Activated CD4-positive, alpha-beta memory T cell treated with anti-CD3 and anti-CD28 coated beads for 36 hours (primary cell): ENCODE results near the gene VTI1A. TPM values are rescaled to one million over a fixed set of nuclear protein-coding genes. Genes with fewer than 3 reads are reported as not detected.

Source experiments
- CTCF ChIA-PET: fragments of 350-600 bp; sonication (Branson Sonifier 250); formaldehyde crosslinking; loops from one replicate; lab custom pipeline; 2021; ENCODE audit warnings: antibody characterized with exemption, inconsistent platforms; lab: Charles Lee
- POLR2A ChIA-PET: fragments of 350-600 bp; sonication (Branson Sonifier 250); formaldehyde crosslinking; loops from one replicate; lab custom pipeline; 2021; ENCODE audit warnings: antibody characterized with exemption; lab: Charles Lee
- DNase-seq: peaks from one replicate; pipeline ENCODE4 v3.0.0-alpha.2; 2020
- H3K27ac Mint-ChIP-seq: one replicate; pipeline ENCODE4 v1.8.0; 2021; ENCODE audit warnings: mixed read lengths
- H3K27me3 Mint-ChIP-seq: one replicate; pipeline ENCODE4 v1.8.0; 2021; ENCODE audit warnings: mixed read lengths
- H3K36me3 Mint-ChIP-seq: one replicate; pipeline ENCODE4 v1.8.0; 2021; ENCODE audit warnings: mixed read lengths
- H3K4me1 Mint-ChIP-seq: one replicate; pipeline ENCODE4 v1.8.0; 2021; ENCODE audit warnings: low read depth, mixed read lengths
- H3K4me3 Mint-ChIP-seq: one replicate; pipeline ENCODE4 v1.8.0; 2021; ENCODE audit warnings: mild to moderate bottlenecking, mixed read lengths
- H3K9me3 Mint-ChIP-seq: one replicate; pipeline ENCODE4 v1.8.0; 2021; ENCODE audit warnings: mixed read lengths
- intact Hi-C: fragments of 100-400 bp; cut with micrococcal nuclease; formaldehyde crosslinking; loops from one replicate; pipeline ENCODE4 v1.15.1; 2023
- total RNA-seq, 2 experiments: library from RNA; stranded (reverse); gene quantifications; one replicate each; pipeline ENCODE4 v1.2.3, GENCODE V29; 2021

The VTI1A gene
- total RNA-seq, 2 experiments from 2014 or later: 24.3 to 24.5 TPM

GRCh38 chr10:112603062-112603461 is 156.0 kb downstream of the VTI1A start:
- no peaks in the 10 kb centered on the region for H3K27me3 Mint-ChIP-seq
- no peaks in the 10 kb centered on the region for H3K4me1 Mint-ChIP-seq
- ChIA-PET CTCF (interaction anchor here (1.4 kb wide), 1 partner anchor 465 kb away, joined by 4 read pairs; no protein-coding TSS in a partner anchor), POLR2A (no interaction called here)
- DNase-seq: no peak
- H3K9me3 Mint-ChIP-seq: no peaks in the 10 kb centered on the region
- no peak overlapping the region for H3K4me3 Mint-ChIP-seq
- peaks cover 12% of the 10 kb centered on the region for H3K36me3 Mint-ChIP-seq
- H3K27ac Mint-ChIP-seq: no peak overlapping the region
- intact Hi-C loops: no loop called here

- no peak overlapping the region for H3K27ac Mint-ChIP-seq
- POLR2A ChIA-PET: interaction anchor here (0.5 kb wide), 1 partner anchor 1698 kb away, joined by 5 read pairs; no protein-coding TSS in a partner anchor
- H3K9me3 Mint-ChIP-seq: no peaks in the 10 kb centered on the region
- H3K4me1 Mint-ChIP-seq: no peaks in the 10 kb centered on the region
- peaks cover 12% of the 10 kb centered on the region for H3K36me3 Mint-ChIP-seq
- CTCF ChIA-PET: no interaction called here
- intact Hi-C loops: no loop called here
- no peaks in the 10 kb centered on the region for H3K27me3 Mint-ChIP-seq
- DNase-seq: no peak
- no peak overlapping the region for H3K4me3 Mint-ChIP-seq
Measured at GRCh38 chr10:112605063-112605462, 158.0 kb downstream of the VTI1A start.

GRCh38 chr10:112607506-112607905 is 160.5 kb downstream of the VTI1A start:
- intact Hi-C loops: no loop called here
- H3K9me3 Mint-ChIP-seq: no peaks in the 10 kb centered on the region
- CTCF ChIA-PET: no interaction called here
- POLR2A ChIA-PET: no interaction called here
- no peak overlapping the region for H3K4me3 Mint-ChIP-seq
- no peak for DNase-seq
- no peak overlapping the region for H3K27ac Mint-ChIP-seq
- H3K27me3 Mint-ChIP-seq: no peaks in the 10 kb centered on the region
- H3K4me1 Mint-ChIP-seq: no peaks in the 10 kb centered on the region
- peaks cover 15% of the 10 kb centered on the region for H3K36me3 Mint-ChIP-seq

GRCh38 chr10:112613620-112614019 is 166.6 kb downstream of the VTI1A start:
- intact Hi-C loops: no loop called here
- ChIA-PET CTCF (no interaction called here), POLR2A (no interaction called here)
- Mint-ChIP-seq H3K36me3 (peaks cover 10% of the 10 kb centered on the region), H3K4me1 (no peaks in the 10 kb centered on the region), H3K9me3 (peaks cover 4% of the 10 kb centered on the region), H3K27me3 (no peaks in the 10 kb centered on the region), H3K27ac (no peak overlapping the region), H3K4me3 (no peak overlapping the region)
- DNase-seq: no peak

- ChIA-PET POLR2A (no interaction called here), CTCF (no interaction called here)
- DNase-seq: no peak
- H3K27ac Mint-ChIP-seq: no peak overlapping the region
- H3K9me3 Mint-ChIP-seq: peaks cover 4% of the 10 kb centered on the region
- H3K27me3 Mint-ChIP-seq: no peaks in the 10 kb centered on the region
- H3K36me3 Mint-ChIP-seq: peaks cover 10% of the 10 kb centered on the region
- H3K4me1 Mint-ChIP-seq: no peaks in the 10 kb centered on the region
- H3K4me3 Mint-ChIP-seq: no peak overlapping the region
- intact Hi-C loops: no loop called here
Measured at GRCh38 chr10:112614072-112614471, 167.1 kb downstream of the VTI1A start.

GRCh38 chr10:112614586-112614985 is 167.6 kb downstream of the VTI1A start:
- intact Hi-C loops: no loop called here
- CTCF ChIA-PET: no interaction called here
- POLR2A ChIA-PET: no interaction called here
- H3K27ac Mint-ChIP-seq: no peak overlapping the region
- peaks cover 4% of the 10 kb centered on the region for H3K9me3 Mint-ChIP-seq
- no peaks in the 10 kb centered on the region for H3K4me1 Mint-ChIP-seq
- no peaks in the 10 kb centered on the region for H3K27me3 Mint-ChIP-seq
- peaks cover 10% of the 10 kb centered on the region for H3K36me3 Mint-ChIP-seq
- H3K4me3 Mint-ChIP-seq: no peak overlapping the region
- no peak for DNase-seq

- Mint-ChIP-seq H3K4me3 (no peak overlapping the region), H3K9me3 (peaks cover 4% of the 10 kb centered on the region), H3K36me3 (peaks cover 10% of the 10 kb centered on the region), H3K4me1 (no peaks in the 10 kb centered on the region), H3K27ac (no peak overlapping the region), H3K27me3 (no peaks in the 10 kb centered on the region)
- ChIA-PET POLR2A (no interaction called here), CTCF (no interaction called here)
- intact Hi-C loops: no loop called here
- no peak for DNase-seq
Measured at GRCh38 chr10:112615269-112615668, 168.3 kb downstream of the VTI1A start.

GRCh38 chr10:112616647-112617046 is 169.6 kb downstream of the VTI1A start:
- Mint-ChIP-seq H3K4me3 (no peak overlapping the region), H3K27me3 (no peaks in the 10 kb centered on the region), H3K36me3 (peaks cover 7% of the 10 kb centered on the region), H3K9me3 (peaks cover 4% of the 10 kb centered on the region), H3K27ac (no peak overlapping the region), H3K4me1 (no peaks in the 10 kb centered on the region)
- CTCF ChIA-PET: no interaction called here
- intact Hi-C loops: no loop called here
- POLR2A ChIA-PET: no interaction called here
- no peak for DNase-seq

- Mint-ChIP-seq H3K27me3 (no peaks in the 10 kb centered on the region), H3K4me1 (no peaks in the 10 kb centered on the region), H3K27ac (no peak overlapping the region), H3K36me3 (peaks cover 5% of the 10 kb centered on the region), H3K4me3 (no peak overlapping the region), H3K9me3 (peaks cover 4% of the 10 kb centered on the region)
- ChIA-PET POLR2A (no interaction called here), CTCF (no interaction called here)
- DNase-seq: no peak
- intact Hi-C loops: no loop called here
Measured at GRCh38 chr10:112618814-112619213, 171.8 kb downstream of the VTI1A start.

- H3K27me3 Mint-ChIP-seq: no peaks in the 10 kb centered on the region
- H3K4me3 Mint-ChIP-seq: no peak overlapping the region
- DNase-seq: no peak
- POLR2A ChIA-PET: no interaction called here
- CTCF ChIA-PET: no interaction called here
- H3K4me1 Mint-ChIP-seq: no peaks in the 10 kb centered on the region
- H3K27ac Mint-ChIP-seq: no peak overlapping the region
- peaks cover 5% of the 10 kb centered on the region for H3K36me3 Mint-ChIP-seq
- intact Hi-C loops: no loop called here
- H3K9me3 Mint-ChIP-seq: peaks cover 4% of the 10 kb centered on the region
Measured at GRCh38 chr10:112619556-112619955, 172.5 kb downstream of the VTI1A start.

GRCh38 chr10:112622786-112623185 is 175.8 kb downstream of the VTI1A start:
- intact Hi-C loops: no loop called here
- H3K9me3 Mint-ChIP-seq: no peaks in the 10 kb centered on the region
- CTCF ChIA-PET: no interaction called here
- H3K4me3 Mint-ChIP-seq: no peak overlapping the region
- H3K27ac Mint-ChIP-seq: no peak overlapping the region
- no peaks in the 10 kb centered on the region for H3K27me3 Mint-ChIP-seq
- no peaks in the 10 kb centered on the region for H3K4me1 Mint-ChIP-seq
- DNase-seq: no peak
- POLR2A ChIA-PET: no interaction called here
- H3K36me3 Mint-ChIP-seq: no peaks in the 10 kb centered on the region

- no peak overlapping the region for H3K4me3 Mint-ChIP-seq
- POLR2A ChIA-PET: no interaction called here
- DNase-seq: no peak
- H3K27ac Mint-ChIP-seq: no peak overlapping the region
- no peaks in the 10 kb centered on the region for H3K9me3 Mint-ChIP-seq
- H3K27me3 Mint-ChIP-seq: no peaks in the 10 kb centered on the region
- intact Hi-C loops: no loop called here
- H3K36me3 Mint-ChIP-seq: no peaks in the 10 kb centered on the region
- CTCF ChIA-PET: no interaction called here
- H3K4me1 Mint-ChIP-seq: no peaks in the 10 kb centered on the region
Measured at GRCh38 chr10:112624546-112625048, 177.6 kb downstream of the VTI1A start.

GRCh38 chr10:112628951-112629609 is 182.1 kb downstream of the VTI1A start:
- H3K4me3 Mint-ChIP-seq: no peak overlapping the region
- no peak overlapping the region for H3K27ac Mint-ChIP-seq
- H3K36me3 Mint-ChIP-seq: peaks cover 1% of the 10 kb centered on the region
- H3K27me3 Mint-ChIP-seq: no peaks in the 10 kb centered on the region
- ChIA-PET POLR2A (no interaction called here), CTCF (no interaction called here)
- no peaks in the 10 kb centered on the region for H3K4me1 Mint-ChIP-seq
- intact Hi-C loops: no loop called here
- no peaks in the 10 kb centered on the region for H3K9me3 Mint-ChIP-seq
- no peak for DNase-seq
